Neural cell (in vitro differentiated cells): ENCODE data around the gene FSTL3. TPM values are rescaled to one million over a fixed set of nuclear protein-coding genes. Genes with fewer than 3 reads are reported as not detected.

Source experiments
- H2AFZ ChIP-seq: fragments of 200-600, 300-800 bp; sonication (generic), shearing (Covaris generic); 2 replicates; pipeline ENCODE4 v1.6.0; 2014; ENCODE audit warnings: low read depth, mild to moderate bottlenecking, antibody characterized with exemption, low read length, moderate library complexity
- H3F3A ChIP-seq: fragments of 200-600 bp; shearing (Covaris generic); 2 replicates; pipeline ENCODE4 v1.6.1; 2016; ENCODE audit warnings: mild to moderate bottlenecking, moderate library complexity, mixed read lengths, antibody characterized with exemption, low read length; ENCODE audit not compliant: insufficient read depth, poor library complexity, severe bottlenecking
- H3K27ac ChIP-seq: fragments of 200-600, 300-800 bp; sonication (generic), shearing (Covaris generic); 2 replicates; pipeline ENCODE4 v1.5.1; 2014; ENCODE audit warnings: mild to moderate bottlenecking, low read length, moderate library complexity
- H3K27me3 ChIP-seq: fragments of 300-800, 200-600 bp; sonication (generic), shearing (Covaris generic); 2 replicates; pipeline ENCODE4 v1.6.0; 2014; ENCODE audit warnings: mild to moderate bottlenecking, low read depth, low read length, moderate library complexity; ENCODE audit not compliant: insufficient read depth
- H3K36me3 ChIP-seq: fragments of 300-800, 200-600 bp; sonication (generic), shearing (Covaris generic); 2 replicates; pipeline ENCODE4 v1.5.1; 2014; ENCODE audit warnings: mild to moderate bottlenecking, antibody characterized with exemption, low read length, moderate library complexity; ENCODE audit not compliant: insufficient read depth
- H3K4me2 ChIP-seq: fragments of 300-800, 200-600 bp; sonication (generic), shearing (Covaris generic); 2 replicates; pipeline ENCODE4 v1.6.0; 2014; ENCODE audit warnings: mild to moderate bottlenecking, low read length
- H3K4me3 ChIP-seq: fragments of 300-800, 200-600 bp; sonication (generic), shearing (Covaris generic); 2 replicates; pipeline ENCODE4 v1.5.1; 2014; ENCODE audit warnings: mild to moderate bottlenecking, low read length, moderate library complexity
- H3K79me2 ChIP-seq: fragments of 200-600 bp; shearing (Covaris generic); replicated peaks from 2 replicates; pipeline ENCODE4 v1.6.0; 2014; ENCODE audit warnings: mild to moderate bottlenecking, low read length, moderate library complexity; ENCODE audit not compliant: insufficient read depth
- H3K9ac ChIP-seq: fragments of 300-800, 200-600 bp; sonication (generic), shearing (Covaris generic); 2 replicates; pipeline ENCODE4 v1.6.1; 2016; ENCODE audit warnings: mild to moderate bottlenecking, low read length, mixed read lengths
- H3K9me2 ChIP-seq: fragments of 200-600 bp; shearing (Covaris generic); 2 replicates; pipeline ENCODE4 v1.6.1; 2016; ENCODE audit warnings: mild to moderate bottlenecking, low read length, mixed read lengths; ENCODE audit not compliant: insufficient read depth
- H3K9me3 ChIP-seq: fragments of 200-600, 300-800 bp; sonication (generic), shearing (Covaris generic); 2 replicates; pipeline ENCODE4 v1.6.1; 2016; ENCODE audit warnings: mild to moderate bottlenecking, mixed run types, low read length, moderate library complexity, mixed read lengths
- H4K20me1 ChIP-seq: fragments of 200-600 bp; shearing (Covaris generic); 2 replicates; pipeline ENCODE4 v1.6.1; 2016; ENCODE audit warnings: mild to moderate bottlenecking, mixed run types; ENCODE audit not compliant: insufficient read depth
- EP300 ChIP-seq: fragments of 450-650 bp; conservative IDR thresholded peaks from 2 replicates; pipeline ENCODE4 v1.6.1; 2014; ENCODE audit warnings: antibody characterized with exemption, mild to moderate bottlenecking, moderate library complexity; ENCODE audit not compliant: poor library complexity, severe bottlenecking
- EZH2 ChIP-seq: fragments of 200-600, 300-800 bp; shearing (Covaris generic), sonication (generic); IDR thresholded peaks from 2 replicates; pipeline ENCODE4 v1.6.1; 2014; ENCODE audit warnings: antibody characterized with exemption, low read length, borderline replicate concordance, mild to moderate bottlenecking; ENCODE audit not compliant: insufficient read depth, poor library complexity, severe bottlenecking
- MXI1 ChIP-seq: fragments of 450-650 bp; conservative IDR thresholded peaks from 2 replicates; pipeline ENCODE4 v1.6.1; 2014; ENCODE audit warnings: antibody characterized with exemption, mild to moderate bottlenecking; ENCODE audit not compliant: poor library complexity, severe bottlenecking
- POLR2AphosphoS5 ChIP-seq: IDR thresholded peaks from 2 replicates; pipeline ENCODE4 v1.6.1; 2012
- RAD21 ChIP-seq: fragments of 450-650 bp; conservative IDR thresholded peaks from 2 replicates; pipeline ENCODE4 v1.6.1; 2014; ENCODE audit warnings: antibody characterized with exemption, mild to moderate bottlenecking, moderate library complexity
- REST ChIP-seq: IDR thresholded peaks from 2 replicates; pipeline ENCODE4 v1.6.1; 2012; ENCODE audit warnings: borderline replicate concordance
- SMC3 ChIP-seq: fragments of 450-650 bp; conservative IDR thresholded peaks from 2 replicates; pipeline ENCODE4 v1.6.1; 2014; ENCODE audit warnings: antibody characterized with exemption, mild to moderate bottlenecking, moderate library complexity; ENCODE audit not compliant: poor library complexity
- TAF1 ChIP-seq: IDR thresholded peaks from 2 replicates; pipeline ENCODE4 v1.6.1; 2012; ENCODE audit warnings: low read depth
- polyA plus RNA-seq: library from polyadenylated mRNA; depleted of rRNA; stranded (reverse); fragments of >200 nt; gene quantifications from 2 replicates; pipeline ENCODE4 v1.2.3, GENCODE V29; 2014
- TF ChIP-seq, protein P1 (sequence below): fragments of 450-650 bp; IDR thresholded peaks from 2 replicates; pipeline ENCODE4 v1.5.1; 2014; ENCODE audit warnings: antibody characterized with exemption, mild to moderate bottlenecking, moderate library complexity; ENCODE audit not compliant: poor library complexity, severe bottlenecking

Gene FSTL3
- polyA plus RNA-seq, 1 donor from 2014 or later = 3.1 TPM

DNA sequence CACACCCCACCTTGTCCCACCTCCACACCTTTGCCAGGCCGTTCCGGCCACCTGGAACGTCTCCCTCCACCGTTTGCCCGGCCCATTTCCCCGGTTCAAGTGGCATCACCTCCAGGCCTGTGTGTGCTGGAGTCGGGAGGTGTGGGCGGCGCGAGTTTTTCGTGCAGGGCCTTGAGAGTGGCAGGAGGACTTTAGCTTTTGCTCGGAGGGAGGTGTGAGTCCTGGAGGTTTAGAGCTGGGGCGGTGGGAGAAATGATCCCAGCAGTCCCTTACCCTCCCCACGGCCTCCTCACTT lies 28.2 kb downstream of the FSTL3 start:
- H2AFZ ChIP-seq = no peak overlapping the region
- no peaks in the 10 kb centered on the region for H3K9me2 ChIP-seq
- peaks cover 10% of the 10 kb centered on the region for H3K79me2 ChIP-seq
- no peaks in the 10 kb centered on the region for H3F3A ChIP-seq
- H3K36me3 ChIP-seq = no peaks in the 10 kb centered on the region
- no peak overlapping the region for H3K9ac ChIP-seq
- TF ChIP-seq RAD21 = no peak
- TF ChIP-seq SMC3 = no peak
- H3K9me3 ChIP-seq = no peaks in the 10 kb centered on the region
- no peaks in the 10 kb centered on the region for H4K20me1 ChIP-seq
- no peaks in the 10 kb centered on the region for H3K27me3 ChIP-seq
- H3K27ac ChIP-seq = no peak overlapping the region
- H3K4me2 ChIP-seq = no peak overlapping the region
- no peak overlapping the region for H3K4me3 ChIP-seq

DNA sequence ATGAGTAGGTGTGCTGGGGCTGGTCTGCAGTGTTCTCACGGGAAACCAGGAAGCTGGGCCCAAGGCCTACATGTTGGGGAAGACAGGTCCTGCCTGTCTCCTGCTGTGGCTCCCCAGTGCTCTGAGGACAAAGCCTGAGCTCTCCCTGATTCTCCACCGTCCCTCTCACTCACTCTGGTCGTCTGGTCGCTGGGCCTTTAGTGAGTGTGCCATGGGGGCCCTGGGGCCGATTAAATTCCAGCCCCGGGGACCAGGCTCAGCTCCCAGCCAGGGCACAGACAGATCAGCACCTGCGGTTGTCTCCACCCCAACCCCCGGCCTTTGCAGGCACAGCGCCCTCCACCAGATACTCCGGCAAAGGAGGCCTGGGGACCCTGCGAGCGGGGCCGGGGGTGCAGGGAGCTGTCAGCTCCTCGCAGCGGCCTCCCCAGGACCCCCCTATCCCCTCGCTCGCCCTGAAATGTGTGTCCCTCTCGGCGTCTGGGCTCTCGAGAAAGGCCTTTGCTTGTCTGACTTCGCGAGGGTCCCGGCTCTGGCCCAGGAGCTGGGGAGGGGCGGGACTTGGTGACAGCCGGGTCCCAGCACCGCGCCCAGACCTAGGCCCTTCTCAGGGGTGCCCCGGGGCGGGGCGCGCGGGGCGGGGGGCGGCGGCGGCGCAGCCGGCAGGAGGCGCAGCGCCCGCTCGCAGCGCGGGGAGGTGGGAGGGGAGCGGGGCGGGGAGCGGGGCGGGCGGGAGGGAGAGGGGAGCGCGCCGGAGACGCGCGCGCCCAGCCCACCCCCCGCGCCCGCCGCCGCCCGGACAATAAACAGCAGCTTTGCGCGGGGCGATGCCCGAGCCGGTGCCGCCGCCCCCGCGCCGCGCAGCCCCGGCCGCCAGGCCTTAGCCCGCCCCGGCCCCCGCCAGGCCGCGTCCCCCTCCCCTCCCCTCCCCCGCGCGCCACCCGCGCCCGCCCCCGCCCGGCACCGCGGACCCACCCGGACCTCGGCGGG lies 32.3 kb downstream of the FSTL3 start, which contains the start of gene PALM:
TSS of gene PALM (plus strand) at position 782 of the 990 bp plus-strand sequence. CDS start 212 bp downstream, outside the sequence.
- peak within 1 kb of the TSS; percentile 62 for H3K4me2 ChIP-seq
- H3K79me2 ChIP-seq = peaks cover 48% of the 10 kb centered on the region
- no peaks in the 10 kb centered on the region for H3F3A ChIP-seq
- H3K36me3 ChIP-seq = no peaks in the 10 kb centered on the region
- no peaks in the 10 kb centered on the region for H3K27me3 ChIP-seq
- no peaks in the 10 kb centered on the region for H3K9me3 ChIP-seq
- H2AFZ ChIP-seq = peak within 1 kb of the TSS; percentile 51
- TF ChIP-seq POLR2AphosphoS5 (peak; percentile 66), TAF1 (no peak), EZH2 (no peak), RAD21 (no peak), REST (peak; percentile 37), MXI1 (no peak), EP300 (no peak), SMC3 (no peak)
- TF ChIP-seq, protein P1, sequence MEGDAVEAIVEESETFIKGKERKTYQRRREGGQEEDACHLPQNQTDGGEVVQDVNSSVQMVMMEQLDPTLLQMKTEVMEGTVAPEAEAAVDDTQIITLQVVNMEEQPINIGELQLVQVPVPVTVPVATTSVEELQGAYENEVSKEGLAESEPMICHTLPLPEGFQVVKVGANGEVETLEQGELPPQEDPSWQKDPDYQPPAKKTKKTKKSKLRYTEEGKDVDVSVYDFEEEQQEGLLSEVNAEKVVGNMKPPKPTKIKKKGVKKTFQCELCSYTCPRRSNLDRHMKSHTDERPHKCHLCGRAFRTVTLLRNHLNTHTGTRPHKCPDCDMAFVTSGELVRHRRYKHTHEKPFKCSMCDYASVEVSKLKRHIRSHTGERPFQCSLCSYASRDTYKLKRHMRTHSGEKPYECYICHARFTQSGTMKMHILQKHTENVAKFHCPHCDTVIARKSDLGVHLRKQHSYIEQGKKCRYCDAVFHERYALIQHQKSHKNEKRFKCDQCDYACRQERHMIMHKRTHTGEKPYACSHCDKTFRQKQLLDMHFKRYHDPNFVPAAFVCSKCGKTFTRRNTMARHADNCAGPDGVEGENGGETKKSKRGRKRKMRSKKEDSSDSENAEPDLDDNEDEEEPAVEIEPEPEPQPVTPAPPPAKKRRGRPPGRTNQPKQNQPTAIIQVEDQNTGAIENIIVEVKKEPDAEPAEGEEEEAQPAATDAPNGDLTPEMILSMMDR = peak; percentile 27
- H3K9me2 ChIP-seq = no peaks in the 10 kb centered on the region
- H3K27ac ChIP-seq = peak within 1 kb of the TSS; percentile 67
- H4K20me1 ChIP-seq = no peaks in the 10 kb centered on the region
- peak within 1 kb of the TSS; percentile 83 for H3K9ac ChIP-seq
- peak within 1 kb of the TSS; percentile 90 for H3K4me3 ChIP-seq
